Activated naive CD8-positive, alpha-beta T cell treated with anti-CD3 and anti-CD28 coated beads, Interleukin-2, amount 50 U/mL, for 24 hours (primary cell): ENCODE results near the gene SMPX.

Experiments used
- ATAC-seq: fragments of 150-1000 bp; cut with Tn5 transposase; one replicate; pipeline ENCODE4 v1.10.0; 2021
- DNase-seq: peaks from one replicate; pipeline ENCODE4 v3.0.0; 2021
- H3K27ac Mint-ChIP-seq: one replicate; pipeline ENCODE4 v1.8.0; 2021; ENCODE audit warnings: mild to moderate bottlenecking, mixed read lengths
- H3K27me3 Mint-ChIP-seq: one replicate; pipeline ENCODE4 v1.8.0; 2021; ENCODE audit warnings: mixed read lengths
- H3K36me3 Mint-ChIP-seq: one replicate; pipeline ENCODE4 v1.8.0; 2021; ENCODE audit warnings: low read depth, mixed read lengths
- H3K4me1 Mint-ChIP-seq: one replicate; pipeline ENCODE4 v1.8.0; 2021; ENCODE audit warnings: mixed read lengths
- H3K4me3 Mint-ChIP-seq: one replicate; pipeline ENCODE4 v1.8.0; 2021; ENCODE audit warnings: mild to moderate bottlenecking, moderate library complexity, mixed read lengths
- H3K9me3 Mint-ChIP-seq: one replicate; pipeline ENCODE4 v1.8.0; 2021; ENCODE audit warnings: mixed read lengths

The SMPX gene

DNA sequence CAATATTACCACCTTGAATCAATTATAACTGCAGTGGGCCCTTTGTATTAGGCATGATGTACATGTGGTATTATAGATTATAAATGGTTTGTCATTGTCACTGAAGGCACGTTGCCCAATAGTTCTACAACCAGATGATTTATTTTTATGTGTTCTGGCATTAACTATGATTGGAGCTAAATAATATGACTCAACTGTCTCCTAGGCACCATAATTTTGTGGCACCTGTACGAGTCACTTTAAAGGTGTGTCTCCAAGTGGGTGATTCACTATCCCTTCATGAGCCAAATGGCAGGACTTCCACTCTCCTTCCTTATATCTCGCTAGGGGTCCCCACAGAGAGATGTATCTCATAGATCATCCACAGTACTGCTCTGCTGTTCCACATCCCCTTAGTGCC lies 6.1 kb upstream of the SMPX start:
- DNase-seq (no peak), ATAC-seq (no peak)
- Mint-ChIP-seq H3K4me3 (no peak overlapping the region), H3K36me3 (no peaks in the 10 kb centered on the region), H3K27ac (no peak overlapping the region), H3K27me3 (no peaks in the 10 kb centered on the region), H3K9me3 (no peaks in the 10 kb centered on the region), H3K4me1 (no peaks in the 10 kb centered on the region)

DNA sequence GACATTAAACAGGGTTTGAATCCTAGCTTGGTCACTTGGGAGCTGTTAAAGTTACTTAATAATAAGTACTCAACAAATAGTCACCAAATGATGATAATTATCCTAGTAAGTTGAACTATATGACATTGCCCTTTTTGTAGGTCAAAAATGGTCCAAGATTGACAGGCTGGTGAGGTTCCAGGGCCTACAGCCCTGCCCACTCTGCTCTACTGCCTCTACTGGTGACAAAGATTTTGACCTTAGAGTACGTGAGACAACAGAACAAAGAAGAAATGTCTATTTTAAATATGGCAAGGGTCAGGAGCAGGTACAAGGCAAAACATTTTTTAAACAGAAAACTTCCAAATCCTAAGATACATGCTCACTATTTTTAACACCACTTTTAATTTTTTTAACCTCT lies 572 bp upstream of the SMPX start:
- Mint-ChIP-seq H3K9me3 (no peaks in the 10 kb centered on the region), H3K36me3 (no peaks in the 10 kb centered on the region), H3K27ac (no peak overlapping the region), H3K27me3 (no peaks in the 10 kb centered on the region), H3K4me1 (no peaks in the 10 kb centered on the region), H3K4me3 (no peak overlapping the region)
- ATAC-seq (no peak), DNase-seq (no peak)

DNA sequence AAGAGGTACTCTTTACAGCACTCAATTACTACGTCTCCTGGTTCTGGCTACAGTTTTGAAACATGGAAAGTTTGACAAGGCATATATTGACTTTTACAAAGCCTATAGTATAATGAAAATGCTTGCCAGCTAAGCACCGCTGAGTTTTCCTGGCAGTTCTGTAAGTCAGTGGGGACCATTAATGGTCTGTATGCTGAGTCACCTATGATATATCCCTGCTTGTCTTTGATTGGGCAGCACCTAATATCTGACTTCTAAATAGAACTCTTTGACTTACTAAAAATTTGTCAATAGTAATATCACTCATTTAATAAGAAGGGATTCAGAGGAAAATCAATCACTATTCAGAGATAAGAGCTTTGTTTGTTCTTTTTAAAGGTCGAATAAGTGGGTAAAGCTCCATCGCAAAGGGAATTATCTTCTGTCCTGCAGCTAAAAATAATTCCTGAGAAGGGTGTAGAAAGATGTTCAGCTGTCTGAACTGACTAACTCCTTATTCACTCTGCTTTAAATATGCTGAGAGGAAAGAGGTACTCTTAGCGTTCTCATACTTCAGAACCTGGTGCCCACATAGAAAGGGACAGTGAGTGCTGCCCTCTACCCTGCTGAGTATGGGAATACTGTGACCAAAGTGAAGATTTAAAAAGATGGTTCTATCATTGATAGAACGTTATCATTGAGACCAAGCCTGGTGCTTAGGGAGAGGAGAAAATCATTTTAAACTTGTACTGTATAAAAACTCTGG lies 959 bp downstream of the SMPX start:
- DNase-seq (no peak), ATAC-seq (no peak)
- Mint-ChIP-seq H3K4me3 (no peak overlapping the region), H3K27me3 (no peaks in the 10 kb centered on the region), H3K36me3 (no peaks in the 10 kb centered on the region), H3K4me1 (no peaks in the 10 kb centered on the region), H3K9me3 (no peaks in the 10 kb centered on the region), H3K27ac (no peak overlapping the region)

- Mint-ChIP-seq H3K27ac (no peak overlapping the region), H3K27me3 (peaks cover 5% of the 10 kb centered on the region), H3K4me3 (no peak overlapping the region), H3K9me3 (no peaks in the 10 kb centered on the region), H3K4me1 (no peaks in the 10 kb centered on the region), H3K36me3 (no peaks in the 10 kb centered on the region)
- ATAC-seq (no peak), DNase-seq (no peak)
Observed at GRCh38 chrX:21749924-21750323, 8.0 kb downstream of the SMPX start.

DNA sequence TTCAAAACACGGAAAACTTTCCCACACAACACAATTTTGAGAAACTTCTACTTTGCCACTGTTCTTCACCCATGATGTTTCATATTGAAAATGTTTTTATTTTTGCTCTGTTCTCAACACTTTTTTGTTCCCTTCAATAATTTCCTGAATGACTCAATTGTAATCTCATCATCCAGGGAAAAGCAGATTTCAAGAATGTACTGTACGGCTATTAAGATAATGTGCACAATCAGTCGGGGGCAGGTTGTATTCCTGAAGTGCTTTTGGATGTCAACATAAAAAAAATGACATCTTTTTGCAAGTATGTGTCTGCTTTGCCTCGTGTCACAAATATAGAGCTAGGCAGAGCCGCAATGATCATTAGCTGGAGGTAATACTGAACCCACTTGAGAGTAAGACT lies 9.7 kb downstream of the SMPX start:
- Mint-ChIP-seq H3K36me3 (no peaks in the 10 kb centered on the region), H3K9me3 (no peaks in the 10 kb centered on the region), H3K4me3 (no peak overlapping the region), H3K27me3 (peaks cover 5% of the 10 kb centered on the region), H3K4me1 (no peaks in the 10 kb centered on the region), H3K27ac (no peak overlapping the region)
- no peak for DNase-seq
- ATAC-seq = no peak

DNA sequence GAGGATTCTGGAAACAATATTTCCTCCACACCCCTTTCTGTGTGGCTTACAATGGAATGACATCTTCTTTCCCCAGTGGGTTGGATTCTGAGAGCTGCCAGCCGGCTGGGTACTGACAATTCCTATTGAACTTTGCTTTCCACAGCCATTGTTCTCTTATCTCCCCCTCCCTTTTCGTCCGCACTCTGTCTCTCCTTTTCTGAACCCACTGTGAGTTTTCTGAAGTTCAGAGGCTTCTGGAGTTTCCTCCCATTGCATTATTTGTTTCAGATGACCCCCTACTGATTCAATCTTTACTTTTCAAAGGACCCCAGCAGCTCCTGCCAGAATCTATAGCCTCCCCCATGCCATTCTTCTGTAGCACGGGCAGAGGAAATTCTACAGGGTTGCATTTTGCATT lies 10.4 kb downstream of the SMPX start:
- ATAC-seq (no peak), DNase-seq (no peak)
- H3K27ac Mint-ChIP-seq = no peak overlapping the region
- no peaks in the 10 kb centered on the region for H3K36me3 Mint-ChIP-seq
- H3K4me1 Mint-ChIP-seq = no peaks in the 10 kb centered on the region
- no peak overlapping the region for H3K4me3 Mint-ChIP-seq
- peaks cover 5% of the 10 kb centered on the region for H3K27me3 Mint-ChIP-seq
- H3K9me3 Mint-ChIP-seq = no peaks in the 10 kb centered on the region

- Mint-ChIP-seq H3K27ac (no peak overlapping the region), H3K36me3 (no peaks in the 10 kb centered on the region), H3K9me3 (no peaks in the 10 kb centered on the region), H3K27me3 (peaks cover 5% of the 10 kb centered on the region), H3K4me1 (no peaks in the 10 kb centered on the region), H3K4me3 (no peak overlapping the region)
- no peak for ATAC-seq
- DNase-seq = peak; percentile 37
Observed at GRCh38 chrX:21745756-21746155, 12.2 kb downstream of the SMPX start.

- H3K27me3 Mint-ChIP-seq = peaks cover 5% of the 10 kb centered on the region
- no peak for ATAC-seq
- H3K27ac Mint-ChIP-seq = no peak overlapping the region
- H3K9me3 Mint-ChIP-seq = no peaks in the 10 kb centered on the region
- DNase-seq = no peak
- no peak overlapping the region for H3K4me3 Mint-ChIP-seq
- H3K4me1 Mint-ChIP-seq = no peaks in the 10 kb centered on the region
- no peaks in the 10 kb centered on the region for H3K36me3 Mint-ChIP-seq
Observed at GRCh38 chrX:21744721-21745120, 13.2 kb downstream of the SMPX start.

DNA sequence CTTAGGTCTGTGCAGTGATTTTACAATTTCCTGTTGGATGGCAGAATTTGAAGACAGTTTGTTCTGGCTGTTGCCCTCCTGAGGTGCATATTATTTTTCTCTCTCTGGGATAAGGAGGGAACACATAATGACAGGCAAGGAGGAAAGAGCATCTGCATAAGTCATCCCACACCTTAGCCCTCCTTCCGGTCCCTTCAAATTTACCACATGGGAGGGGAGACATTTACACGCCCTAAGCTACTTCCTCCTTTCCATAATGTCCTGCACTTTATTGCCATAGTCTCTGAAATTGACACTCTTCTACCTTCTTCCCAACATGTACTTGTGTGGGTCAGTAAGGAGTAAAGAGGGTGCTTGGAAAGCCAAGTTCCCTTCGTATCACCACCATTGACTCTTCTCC lies 13.9 kb downstream of the SMPX start:
- Mint-ChIP-seq H3K4me1 (no peaks in the 10 kb centered on the region), H3K27ac (no peak overlapping the region)
- no peak for DNase-seq

DNA sequence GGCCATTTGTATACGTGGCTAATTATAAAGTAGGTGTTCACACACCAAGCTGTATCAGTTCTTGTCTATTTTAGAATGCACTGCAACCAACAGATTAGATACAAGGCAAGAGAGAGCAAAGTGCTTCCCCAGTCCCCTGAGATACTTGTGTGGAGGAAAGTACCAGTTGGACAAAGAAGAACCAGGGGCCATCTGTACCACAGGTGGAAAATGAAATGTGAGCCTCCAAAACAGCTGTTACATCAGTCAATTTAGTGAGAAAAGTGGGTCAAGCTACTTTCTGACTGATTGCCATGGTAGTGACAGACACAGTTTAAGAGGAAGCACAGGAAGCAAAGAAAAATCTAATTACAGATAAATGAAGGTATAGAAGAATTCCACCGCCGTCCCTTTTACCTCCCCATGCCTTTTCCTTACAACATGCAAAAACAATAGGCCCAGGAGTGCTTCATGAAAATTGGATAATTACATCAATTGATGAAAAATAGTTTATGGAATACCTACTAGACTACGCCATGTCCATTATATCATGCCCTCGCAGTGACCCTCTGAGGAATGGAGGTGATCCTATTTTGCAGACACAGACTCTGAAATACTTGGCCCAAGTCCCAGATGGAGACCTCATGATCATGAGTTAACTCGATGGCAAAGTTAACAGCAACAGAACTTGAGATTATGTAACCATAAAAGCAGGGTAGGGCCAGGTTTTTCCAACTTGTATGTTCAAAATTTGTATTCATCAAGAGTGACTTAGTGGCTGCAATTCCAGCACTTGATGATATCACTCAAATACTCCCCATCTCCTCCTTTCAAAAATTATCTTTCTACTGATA lies 15.8 kb downstream of the SMPX start:
- H3K27ac Mint-ChIP-seq = no peak overlapping the region
- no peak overlapping the region for H3K4me3 Mint-ChIP-seq
- ATAC-seq (no peak), DNase-seq (no peak)
- no peaks in the 10 kb centered on the region for H3K36me3 Mint-ChIP-seq
- H3K27me3 Mint-ChIP-seq = peaks cover 3% of the 10 kb centered on the region
- no peaks in the 10 kb centered on the region for H3K9me3 Mint-ChIP-seq
- H3K4me1 Mint-ChIP-seq = no peaks in the 10 kb centered on the region

More for the DNA sequence above, 13.9 kb downstream of the SMPX start:
- H3K36me3 Mint-ChIP-seq = no peaks in the 10 kb centered on the region
- H3K27me3 Mint-ChIP-seq = peaks cover 5% of the 10 kb centered on the region
- ATAC-seq = no peak
- H3K9me3 Mint-ChIP-seq = no peaks in the 10 kb centered on the region
- H3K4me3 Mint-ChIP-seq = no peak overlapping the region

DNA sequence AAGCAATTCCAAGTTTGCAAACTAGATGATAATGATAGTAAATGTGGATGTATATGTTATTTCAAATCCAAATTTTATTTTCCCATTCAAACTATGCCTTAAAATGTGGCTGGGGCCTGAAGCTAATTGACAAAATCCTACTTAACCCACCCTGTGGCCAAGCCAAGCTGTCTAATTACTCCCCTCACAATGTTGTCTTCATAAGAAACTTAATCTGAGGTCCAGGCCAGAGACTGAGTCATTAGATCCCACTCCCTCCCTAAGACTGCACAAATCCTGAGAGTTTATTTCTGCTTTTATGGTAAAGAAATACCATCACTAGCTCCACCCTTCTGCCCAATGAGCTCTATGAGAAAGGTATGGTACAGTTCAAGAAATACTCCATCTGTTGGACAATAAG lies 16.6 kb downstream of the SMPX start:
- ATAC-seq (no peak), DNase-seq (no peak)
- Mint-ChIP-seq H3K4me1 (no peaks in the 10 kb centered on the region), H3K36me3 (no peaks in the 10 kb centered on the region), H3K27me3 (peaks cover 3% of the 10 kb centered on the region), H3K27ac (no peak overlapping the region), H3K9me3 (no peaks in the 10 kb centered on the region), H3K4me3 (no peak overlapping the region)

DNA sequence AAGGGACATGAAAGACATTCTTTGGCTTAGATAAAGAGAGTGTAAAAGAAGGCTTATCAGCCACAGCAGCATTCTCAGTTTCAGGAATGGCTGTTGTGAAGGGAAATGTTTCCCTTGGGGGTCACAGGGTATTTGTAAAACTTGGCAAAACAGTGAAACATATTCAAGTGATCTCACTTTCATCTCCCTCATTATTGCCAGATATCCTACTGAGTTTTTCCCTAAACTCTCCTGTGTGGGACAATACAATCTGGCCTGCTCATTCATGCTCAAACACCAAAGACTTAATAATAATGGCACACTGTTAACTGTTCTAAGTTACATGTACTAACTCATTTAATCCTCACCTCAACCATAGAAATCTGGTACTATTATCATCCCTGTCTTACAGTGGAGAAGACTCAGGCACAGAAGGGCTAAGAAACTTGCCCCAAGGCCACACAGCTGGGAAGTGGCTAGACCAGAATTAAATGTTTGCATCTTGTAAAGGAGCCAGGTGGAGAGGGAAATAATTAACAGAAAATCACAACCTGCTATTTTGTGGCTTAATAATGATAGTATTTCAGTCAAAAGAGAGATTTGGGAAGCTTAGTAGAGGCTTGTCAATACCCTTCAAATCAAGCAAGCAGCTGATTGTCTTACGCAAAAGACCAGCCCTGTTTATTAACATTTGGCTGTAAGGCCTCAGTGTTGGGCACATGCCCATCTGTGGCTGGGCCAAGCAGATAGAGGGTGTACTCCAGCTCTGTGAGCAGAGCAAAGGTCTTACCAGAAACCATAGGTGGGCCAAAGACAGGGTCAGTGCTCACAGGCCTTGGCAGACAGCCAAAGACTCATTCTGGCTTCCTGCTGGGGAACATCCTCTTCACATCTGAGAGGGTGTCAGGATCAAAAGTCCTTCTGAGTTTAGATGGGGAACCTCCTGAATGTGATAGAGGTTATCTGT lies 17.3 kb downstream of the SMPX start:
- no peak overlapping the region for H3K27ac Mint-ChIP-seq
- H3K27me3 Mint-ChIP-seq = peaks cover 3% of the 10 kb centered on the region
- H3K36me3 Mint-ChIP-seq = no peaks in the 10 kb centered on the region
- no peaks in the 10 kb centered on the region for H3K9me3 Mint-ChIP-seq
- no peaks in the 10 kb centered on the region for H3K4me1 Mint-ChIP-seq
- DNase-seq = no peak
- no peak for ATAC-seq
- no peak overlapping the region for H3K4me3 Mint-ChIP-seq

- H3K4me3 Mint-ChIP-seq = no peak overlapping the region
- DNase-seq = no peak
- no peaks in the 10 kb centered on the region for H3K4me1 Mint-ChIP-seq
- H3K9me3 Mint-ChIP-seq = no peaks in the 10 kb centered on the region
- H3K36me3 Mint-ChIP-seq = no peaks in the 10 kb centered on the region
- no peak overlapping the region for H3K27ac Mint-ChIP-seq
- no peak for ATAC-seq
- peaks cover 3% of the 10 kb centered on the region for H3K27me3 Mint-ChIP-seq
Observed at GRCh38 chrX:21738950-21739287, 19.0 kb downstream of the SMPX start.

DNA sequence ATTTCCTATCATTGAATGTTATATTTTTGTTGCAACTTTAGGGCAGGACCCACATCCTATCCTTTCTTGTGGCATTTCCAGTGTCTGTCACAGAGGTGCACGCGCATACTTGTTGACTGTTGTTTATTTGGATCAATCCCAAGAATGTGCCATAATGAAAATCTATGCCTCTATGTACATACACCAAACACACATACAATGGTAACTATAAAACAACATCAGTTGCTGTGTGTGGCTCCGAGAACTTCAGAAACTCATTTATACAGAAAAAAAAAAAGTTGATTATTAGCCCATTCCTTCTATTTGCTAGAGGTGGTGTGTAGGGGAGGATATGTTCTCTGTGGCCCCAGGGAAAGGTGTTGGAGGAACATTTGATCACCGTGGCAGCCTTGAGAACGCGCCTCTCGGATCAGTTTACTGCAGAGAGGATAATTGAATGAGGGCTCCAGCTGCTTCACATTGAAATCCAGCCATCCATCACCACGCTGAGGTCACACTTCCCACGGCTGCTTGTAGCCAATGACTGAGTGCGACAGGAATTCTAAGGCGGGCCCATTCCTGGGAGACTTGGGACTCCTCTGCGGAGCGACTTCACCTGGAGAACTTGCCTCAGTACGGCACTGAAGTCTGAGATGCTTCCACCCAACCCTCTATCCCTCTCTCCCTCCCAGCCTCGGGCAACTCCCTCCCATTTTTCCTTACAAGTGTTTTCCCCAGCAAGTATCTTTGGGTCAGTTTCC lies 19.5 kb downstream of the SMPX start:
- DNase-seq = no peak
- no peaks in the 10 kb centered on the region for H3K36me3 Mint-ChIP-seq

More for the DNA sequence above, 19.5 kb downstream of the SMPX start:
- no peak overlapping the region for H3K27ac Mint-ChIP-seq
- H3K4me1 Mint-ChIP-seq = no peaks in the 10 kb centered on the region
- H3K4me3 Mint-ChIP-seq = no peak overlapping the region
- no peak for ATAC-seq
- no peaks in the 10 kb centered on the region for H3K9me3 Mint-ChIP-seq
- peaks cover 3% of the 10 kb centered on the region for H3K27me3 Mint-ChIP-seq
